GM19463 (cell line): ENCODE measurements around the gene HSPB9.

Experiments
- ATAC-seq: cut with Tn5 transposase; IDR thresholded peaks from one replicate; pipeline ENCODE4 v1.9.1; 2021; ENCODE audit warnings: mild to moderate bottlenecking, moderate library complexity; ENCODE audit not compliant: unreplicated experiment

Gene HSPB9

DNA sequence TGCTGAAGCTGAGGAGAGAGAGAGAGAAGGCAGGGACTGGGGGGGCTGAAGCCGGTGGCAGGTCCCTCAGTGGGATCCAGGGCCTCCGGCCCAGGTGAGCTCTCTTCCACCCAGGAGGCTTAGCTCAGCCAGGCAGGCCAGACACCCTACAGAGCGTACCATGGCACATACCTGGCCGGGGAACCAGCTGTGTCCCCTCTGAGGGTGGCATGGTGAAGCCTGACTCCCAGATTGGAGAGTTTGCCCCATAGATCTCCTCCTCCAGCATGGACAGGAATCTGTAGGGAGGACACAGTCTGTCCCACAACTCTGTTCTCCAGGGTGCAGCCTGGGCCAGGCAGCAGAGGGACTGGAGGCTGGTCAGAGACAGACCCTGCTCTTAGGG is 4.5 kb upstream of the HSPB9 start:
- ATAC-seq, result no peak

DNA sequence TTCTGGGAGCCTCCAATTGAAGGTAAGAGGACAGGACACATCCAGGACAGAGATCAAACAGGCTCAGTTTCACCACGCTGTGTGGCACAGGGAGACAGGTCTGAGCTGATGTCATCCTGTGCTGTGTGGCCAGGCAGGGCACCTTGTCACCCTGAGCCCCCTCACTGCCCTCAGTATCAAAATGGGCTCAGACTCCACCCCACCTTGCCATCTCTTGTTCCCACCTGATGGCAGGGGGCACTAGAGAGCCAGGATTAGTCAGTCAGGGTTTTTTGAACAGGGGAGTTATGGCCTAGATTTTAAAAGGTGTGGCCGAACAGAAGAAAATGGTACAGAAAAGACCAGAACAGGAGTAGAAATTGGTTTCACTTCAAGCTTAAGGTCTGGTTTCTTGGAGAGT is 4.1 kb upstream of the HSPB9 start:
- no peak for ATAC-seq

DNA sequence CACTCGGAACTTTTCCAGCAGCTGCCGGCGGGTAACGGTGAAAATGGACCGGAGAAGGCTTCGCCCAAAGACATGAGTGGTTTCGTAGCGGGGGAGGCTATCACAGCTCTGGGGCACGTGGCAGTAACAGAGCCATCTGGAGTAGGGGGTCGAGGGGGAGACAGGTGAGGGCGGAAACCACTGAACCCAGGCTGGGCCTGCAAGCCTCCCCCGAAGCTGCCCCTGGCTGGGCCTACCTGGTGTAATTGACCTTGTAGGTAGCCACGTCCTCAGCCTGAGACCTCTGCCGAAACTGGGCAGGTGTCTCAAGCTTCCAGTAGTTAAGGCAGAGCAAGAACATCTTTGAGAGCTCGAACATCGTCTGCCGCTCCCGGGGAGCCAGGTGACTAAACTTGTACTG is 3.3 kb upstream of the HSPB9 start:
- ATAC-seq, result no peak

DNA sequence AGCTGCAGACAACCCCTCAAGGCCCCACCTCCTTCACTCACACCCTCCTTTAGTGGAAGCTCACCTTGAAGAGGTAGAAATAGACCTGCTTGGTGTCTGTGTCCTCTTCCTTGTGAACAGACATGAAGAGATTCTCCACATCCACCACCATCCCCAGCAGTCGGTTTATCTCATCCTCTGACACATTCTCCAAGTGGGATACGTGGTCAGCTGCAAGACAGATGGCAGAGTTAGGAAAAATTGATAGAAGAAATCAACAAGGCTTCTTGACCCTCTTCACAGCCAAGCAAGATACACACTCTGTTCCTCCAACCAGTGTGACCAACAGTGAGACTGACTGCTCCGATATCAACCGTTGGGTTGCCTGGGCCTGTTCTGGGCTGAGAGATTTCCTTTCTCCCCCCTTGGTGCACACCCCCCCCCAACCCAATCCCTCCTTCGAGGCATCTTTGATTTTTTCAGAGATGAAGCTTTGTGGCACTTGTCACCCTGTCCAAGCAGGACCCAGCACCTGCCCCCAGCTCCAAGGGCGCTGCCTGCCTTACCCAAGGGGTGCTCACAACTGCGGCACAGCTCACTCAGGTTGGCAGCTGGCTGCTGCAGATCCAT is 2.3 kb upstream of the HSPB9 start:
- no peak for ATAC-seq

DNA sequence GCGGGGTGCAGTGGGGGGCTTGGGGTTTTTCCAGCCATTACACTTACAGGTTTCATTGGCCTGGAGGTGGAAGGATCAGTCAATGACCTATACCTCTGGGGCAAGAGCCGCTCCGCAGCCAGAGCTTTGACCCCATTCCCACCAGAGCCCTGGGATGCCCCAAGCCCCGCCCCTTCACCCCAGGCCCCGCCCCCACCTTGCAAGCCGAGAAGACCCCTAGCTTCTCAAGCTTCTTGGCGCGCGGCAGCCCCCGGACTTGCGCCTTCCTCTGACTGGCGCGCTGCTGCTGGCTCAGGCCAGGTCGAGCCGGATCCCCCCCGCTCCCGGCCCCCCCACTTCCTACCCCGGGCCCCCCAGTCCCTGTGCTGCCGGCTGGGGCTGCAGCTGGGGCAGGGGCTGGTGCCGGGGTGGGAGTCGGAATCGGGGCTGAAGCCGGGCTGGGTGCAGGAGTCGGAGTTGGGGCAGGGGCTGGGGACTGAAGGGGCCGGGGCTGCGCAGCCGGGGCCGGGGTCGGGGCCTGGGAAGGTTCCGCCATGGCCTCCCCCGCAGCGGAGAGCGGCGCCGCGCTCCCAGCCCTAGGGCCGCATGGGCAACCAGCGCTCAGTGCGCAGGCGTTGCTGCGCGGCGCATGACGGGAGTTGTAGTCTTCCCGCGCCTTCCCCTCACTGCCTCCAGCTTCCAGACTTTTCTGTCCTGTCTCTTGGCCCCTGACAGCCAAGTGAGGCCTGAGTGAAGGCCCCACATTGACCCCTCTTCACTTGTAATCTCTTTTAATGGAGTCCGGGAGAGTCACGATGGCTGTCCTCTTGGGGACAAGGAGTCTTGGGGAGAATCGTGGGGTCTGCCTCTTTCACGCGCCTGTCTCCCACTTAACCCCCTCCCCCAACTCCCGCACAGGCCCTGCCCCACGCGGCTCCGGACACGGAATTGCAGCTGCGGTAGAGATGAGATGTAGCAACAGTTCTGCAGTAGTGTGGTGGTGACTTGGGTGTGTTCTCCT is 1.5 kb upstream of the HSPB9 start, which contains the start of gene KAT2A:
Gene KAT2A, minus strand, starts transcription at position 598 of the 1,000 bp plus-strand sequence. Its CDS starts 63 bp downstream, at position 535.
- peak; percentile 84 for ATAC-seq

DNA sequence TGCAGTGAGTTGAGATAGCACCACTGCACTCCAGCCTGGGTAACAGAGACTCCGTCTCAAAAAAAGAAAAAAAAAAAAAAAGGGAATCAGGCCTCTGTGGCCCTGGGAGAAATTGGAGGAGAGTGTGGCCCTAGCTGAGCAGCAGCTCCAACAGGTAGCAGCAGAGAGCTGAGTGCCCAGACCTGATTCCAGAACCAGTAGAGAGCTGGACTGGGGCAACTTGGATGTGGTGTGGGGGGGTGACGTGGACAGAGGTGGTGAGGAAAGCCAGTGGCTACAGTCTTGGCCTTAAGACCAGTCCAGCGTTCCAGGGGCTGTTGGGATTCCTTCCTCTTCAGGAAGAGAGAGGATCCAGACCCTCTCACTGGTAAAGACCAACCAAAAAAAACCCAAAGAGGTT is 1.7 kb downstream of the HSPB9 start:
- ATAC-seq, result no peak

DNA sequence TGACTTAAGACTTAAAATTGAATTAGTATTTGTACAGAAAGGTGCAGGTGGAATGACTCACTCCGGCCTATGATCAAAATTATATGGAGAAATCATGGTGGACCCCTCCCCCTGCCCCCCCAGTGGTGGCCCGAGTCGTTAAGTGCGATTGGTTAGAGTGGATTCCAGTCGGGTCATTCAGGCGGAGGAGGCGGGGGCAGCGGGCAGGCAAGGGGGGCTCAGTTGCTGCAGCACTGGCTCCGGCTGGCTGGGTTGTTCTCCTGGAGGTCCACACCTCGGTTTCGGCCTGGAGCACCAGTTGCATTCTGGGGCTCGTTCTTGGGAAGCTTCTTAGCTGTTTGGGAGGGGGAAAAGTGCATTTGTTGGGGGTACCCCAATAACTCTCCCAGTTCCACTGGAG is 3.0 kb downstream of the HSPB9 start:
- no peak for ATAC-seq

DNA sequence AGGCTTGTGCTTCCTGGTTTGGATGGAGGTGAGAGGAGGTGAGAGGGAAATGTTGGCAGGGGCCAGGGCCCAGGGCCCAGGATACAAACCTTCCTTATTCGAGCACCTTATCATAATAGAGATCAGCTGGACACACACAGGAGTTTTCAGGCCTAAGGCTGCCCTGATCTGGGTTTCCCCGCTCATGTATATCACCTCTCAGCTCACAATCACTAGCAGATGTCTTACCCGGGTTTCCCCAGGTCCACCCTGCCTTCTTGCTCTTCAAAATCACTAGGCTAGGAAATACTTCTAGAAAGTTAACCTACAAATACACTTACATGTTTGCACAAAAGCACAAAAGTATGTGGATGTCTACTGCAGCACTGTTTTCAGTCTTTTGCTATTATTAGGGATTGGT is 4.2 kb downstream of the HSPB9 start:
- ATAC-seq, result no peak

DNA sequence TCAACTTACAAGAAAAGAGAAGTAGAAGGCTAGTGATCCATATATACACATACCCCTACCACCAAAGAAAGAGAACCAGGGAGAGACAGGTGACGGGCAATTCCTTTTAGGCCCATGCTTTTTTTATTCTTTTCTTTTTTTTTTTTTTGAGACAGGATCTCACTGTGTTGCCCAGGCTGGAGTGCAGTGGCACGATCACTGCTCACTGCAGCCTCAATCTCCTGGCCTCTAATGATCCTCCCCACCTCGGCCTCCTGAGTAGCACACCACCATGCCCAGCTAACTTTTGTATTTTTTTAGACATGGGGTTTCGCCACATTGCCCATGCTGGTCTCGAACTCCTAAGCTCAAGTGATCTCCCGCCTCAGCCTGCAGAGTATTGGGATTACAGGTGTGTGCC is 4.8 kb downstream of the HSPB9 start:
- ATAC-seq, result no peak

DNA sequence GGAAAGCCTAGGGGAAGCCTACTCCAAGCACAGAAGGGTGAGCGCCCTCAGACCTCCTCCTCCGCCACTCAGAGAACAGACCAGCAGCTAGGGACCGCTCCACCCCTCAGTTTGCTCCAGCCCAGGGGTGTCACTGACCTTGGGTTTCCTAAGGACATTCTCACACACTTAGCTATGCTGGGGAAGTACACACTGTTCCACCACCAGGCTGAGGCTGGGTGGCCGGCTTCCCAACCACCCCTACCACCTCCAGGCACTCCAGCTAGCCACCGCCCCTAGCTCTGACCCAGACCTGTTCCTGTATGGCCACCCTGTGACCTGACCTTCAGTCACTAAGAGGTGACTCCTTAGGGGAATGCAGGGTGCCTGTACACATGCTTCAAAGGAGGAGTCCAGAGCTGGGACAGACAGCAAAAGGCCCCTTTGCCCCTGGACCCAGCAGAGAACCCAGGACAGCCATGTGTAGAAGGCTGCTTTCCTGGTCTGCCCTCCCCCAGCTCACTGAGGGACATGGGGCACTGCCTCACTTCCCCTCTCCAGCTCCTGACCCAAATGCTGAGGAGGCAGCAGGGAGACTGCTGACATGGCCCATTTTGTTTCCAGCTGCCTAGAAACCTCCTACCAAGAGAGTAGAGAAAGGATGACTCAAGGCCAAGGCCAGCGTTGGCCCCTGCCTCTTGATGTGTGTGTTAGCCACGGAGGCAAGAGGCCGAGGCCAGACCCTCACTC is 6.7 kb downstream of the HSPB9 start:
- no peak for ATAC-seq

DNA sequence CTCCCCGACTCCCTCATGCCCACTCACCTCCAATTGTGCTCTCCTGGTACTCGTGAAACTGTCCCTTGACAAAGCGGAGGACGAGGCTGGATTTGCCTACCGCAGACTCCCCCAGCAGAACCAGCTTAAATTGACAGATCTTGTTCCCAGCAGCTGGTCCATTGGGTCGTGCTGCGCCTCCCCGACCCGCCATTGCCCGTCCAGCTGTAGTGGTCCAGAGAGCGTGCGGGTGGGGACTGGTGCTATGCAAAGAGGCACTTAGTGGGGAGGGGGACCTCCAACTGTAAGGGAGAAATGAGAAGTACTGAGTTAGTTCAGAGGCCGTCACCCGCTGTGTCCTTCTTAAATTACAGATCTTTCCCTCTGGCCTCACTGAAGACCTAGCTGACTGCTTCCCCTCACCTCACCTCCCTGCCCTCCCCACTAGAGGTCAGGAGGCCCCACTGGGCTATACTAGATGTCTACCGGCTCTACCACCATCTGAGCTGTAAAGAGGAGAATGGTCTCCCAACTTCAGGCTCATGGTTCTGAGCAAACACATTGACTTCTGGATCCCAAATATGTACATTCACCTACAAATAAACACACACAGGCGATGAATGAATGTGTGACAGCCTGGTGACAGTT is 7.8 kb downstream of the HSPB9 start:
- ATAC-seq, result no peak

DNA sequence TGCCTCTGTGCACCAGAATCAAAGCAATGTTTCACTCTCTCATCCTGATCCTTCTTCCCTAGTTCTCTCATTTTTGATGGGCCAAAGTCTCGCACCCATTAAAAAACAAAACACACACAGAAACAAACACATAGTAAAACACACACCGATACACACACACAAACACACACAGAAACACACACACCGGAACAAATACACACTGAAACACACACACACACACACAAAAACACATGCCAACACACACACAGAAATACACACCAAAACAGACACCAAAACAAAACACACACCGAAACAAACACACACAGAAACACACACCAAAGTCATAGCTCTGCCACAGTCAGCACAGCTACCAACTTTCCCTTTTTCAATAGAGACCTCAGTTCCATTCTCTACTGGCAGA is 8.6 kb downstream of the HSPB9 start:
- no peak for ATAC-seq

DNA sequence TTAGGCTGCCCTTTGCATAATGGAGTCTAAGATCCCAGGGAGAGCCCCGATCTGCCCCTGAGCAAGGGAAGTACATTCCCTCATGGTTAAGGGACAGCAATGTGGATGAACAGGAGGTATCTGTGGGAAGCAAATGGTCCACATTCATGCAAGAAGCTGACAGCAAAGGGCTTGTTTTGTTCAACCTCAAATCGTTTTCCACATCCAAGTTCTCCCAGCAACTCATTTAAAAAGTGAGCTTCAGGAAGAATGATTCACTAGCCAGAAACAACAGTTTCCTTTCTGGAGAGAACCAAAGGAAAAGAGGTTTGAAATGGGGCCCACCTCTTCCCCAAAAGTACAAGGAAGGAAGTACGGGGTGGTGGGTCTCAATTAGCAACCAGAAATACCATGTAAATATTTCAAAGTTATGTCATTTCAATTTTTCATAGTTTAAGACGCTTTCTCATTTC is 9.4 kb downstream of the HSPB9 start:
- ATAC-seq, result no peak

DNA sequence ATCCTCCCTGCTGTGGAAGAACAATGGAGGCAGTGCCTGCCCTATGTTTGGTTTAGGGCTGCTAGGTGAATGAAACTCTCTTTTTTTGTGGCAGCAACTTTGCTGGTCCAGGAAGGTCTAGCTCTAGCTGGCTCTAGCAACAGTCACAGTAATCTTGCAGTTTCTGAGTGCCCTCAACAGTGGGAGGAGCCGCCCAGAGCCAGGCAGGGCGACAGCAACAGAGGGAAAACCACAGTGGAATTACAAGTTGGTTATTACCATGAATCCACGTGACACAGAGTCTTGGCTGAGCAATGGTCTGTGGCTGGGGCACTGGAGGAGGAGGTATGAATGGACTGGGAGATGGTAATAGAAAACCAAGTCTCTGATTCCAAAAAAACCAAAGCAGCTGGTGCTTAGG is 10.3 kb downstream of the HSPB9 start:
- peak; percentile 29 for ATAC-seq

DNA sequence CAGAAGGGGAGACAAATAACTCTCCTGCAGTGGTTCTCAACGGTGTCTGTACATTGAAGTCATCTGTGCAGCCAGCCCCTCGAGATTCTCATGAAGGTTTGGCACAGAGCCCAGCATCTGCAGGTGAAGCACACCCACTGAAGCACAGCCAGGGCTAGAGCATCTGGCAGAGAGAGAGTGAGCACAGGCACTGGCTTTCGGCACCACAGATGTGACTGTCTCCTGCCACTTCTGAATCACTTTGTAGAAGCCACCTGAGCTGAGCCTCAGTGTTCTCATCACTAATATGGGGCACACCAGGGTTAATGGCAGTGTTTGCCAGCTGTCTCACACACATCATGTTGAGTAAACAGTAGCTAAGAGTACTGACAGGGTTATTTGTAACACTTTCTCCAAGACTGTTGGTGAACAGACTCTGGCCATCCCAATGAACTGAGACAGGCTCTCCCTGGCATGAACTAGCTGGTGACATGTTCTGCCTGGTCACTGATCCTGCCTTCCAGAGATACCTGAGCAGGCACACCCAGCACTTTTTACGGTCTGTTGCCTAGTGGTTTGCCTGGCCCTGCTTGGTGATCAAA is 10.9 kb downstream of the HSPB9 start:
- peak; percentile 76 for ATAC-seq

DNA sequence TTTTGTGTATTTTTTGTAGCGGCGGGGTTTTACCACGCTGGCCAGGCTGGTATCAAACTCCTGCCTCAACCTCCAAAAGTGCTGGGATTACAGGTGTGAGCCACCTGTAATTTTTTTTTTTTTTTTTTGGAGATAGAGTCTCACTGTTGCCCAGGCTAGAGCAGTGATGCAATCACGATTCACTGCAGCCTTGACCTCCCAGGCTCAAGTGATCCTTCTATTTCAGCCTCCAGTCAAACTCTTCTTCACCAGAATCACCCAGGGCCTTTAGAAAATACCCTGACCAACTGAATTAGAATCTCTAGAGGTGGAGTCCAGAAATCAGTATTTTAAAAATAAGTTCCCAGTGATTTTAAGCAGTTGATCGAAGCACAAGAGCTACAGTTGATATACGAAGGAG is 12.5 kb downstream of the HSPB9 start:
- ATAC-seq, result no peak

DNA sequence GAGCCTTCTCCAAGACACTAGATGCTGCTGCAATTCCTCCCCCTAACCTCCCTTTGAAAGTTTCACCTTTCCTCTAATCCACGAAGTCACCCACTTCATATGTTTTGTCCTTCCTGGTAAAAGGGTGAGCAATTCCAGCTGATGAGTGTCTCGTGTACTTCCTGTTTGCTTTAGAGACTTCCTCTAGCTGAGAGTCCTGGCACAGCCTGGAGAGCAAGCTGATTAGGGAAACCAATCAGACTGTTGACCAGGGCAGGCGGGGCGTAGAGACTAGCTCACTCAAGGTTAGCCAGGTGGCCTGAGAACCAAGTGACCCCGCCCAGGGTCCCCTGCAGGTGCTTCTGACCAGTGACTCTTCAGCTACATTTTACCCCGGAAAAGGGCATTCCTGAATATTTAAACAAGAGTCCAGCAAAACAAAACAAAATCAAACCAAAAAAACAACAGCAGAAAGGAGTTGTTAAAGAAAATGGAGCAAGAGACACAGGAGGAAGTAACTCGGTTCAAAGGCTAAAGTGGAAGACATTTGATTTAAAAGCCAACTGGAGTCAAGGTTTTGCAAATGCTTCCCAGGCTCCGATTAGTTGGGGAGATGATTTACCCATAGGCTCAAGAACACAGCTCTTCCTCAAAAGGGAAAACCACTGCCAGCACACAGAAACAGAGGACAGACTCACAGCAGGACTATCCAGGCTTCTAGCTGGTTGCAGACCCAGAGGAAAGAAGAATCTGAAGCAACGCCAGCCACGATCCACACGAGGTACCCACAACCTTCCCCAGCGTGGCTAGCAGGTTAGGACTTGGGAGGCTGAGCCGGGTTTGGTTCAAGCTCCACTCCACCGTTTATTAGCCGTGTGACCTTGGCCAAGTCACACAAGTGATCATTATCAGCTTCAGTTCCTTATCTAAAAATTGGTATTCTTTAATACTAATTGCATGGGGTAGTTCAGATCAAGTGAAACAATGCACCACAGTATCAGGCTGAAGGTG is 13.4 kb downstream of the HSPB9 start:
- ATAC-seq, result no peak

DNA sequence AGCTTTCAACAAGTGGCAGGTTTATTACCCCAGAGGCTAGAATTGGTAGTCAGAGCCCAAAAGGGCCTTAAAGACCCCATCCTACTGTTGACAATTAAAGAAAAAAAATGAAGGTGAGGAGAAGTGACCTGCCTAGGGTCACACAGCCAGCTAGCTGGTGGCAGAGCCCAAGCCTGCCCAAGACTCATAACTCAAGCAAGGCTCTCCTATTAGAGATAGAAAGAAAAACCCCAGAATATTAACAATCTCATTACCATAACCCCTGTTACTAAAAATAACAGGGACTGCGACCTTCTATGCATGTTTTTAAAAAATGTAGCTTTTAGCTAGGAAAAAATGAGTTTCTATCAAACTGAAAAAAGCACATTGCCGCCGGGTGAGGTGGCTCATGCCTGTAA is 14.0 kb downstream of the HSPB9 start:
- ATAC-seq, result no peak

DNA sequence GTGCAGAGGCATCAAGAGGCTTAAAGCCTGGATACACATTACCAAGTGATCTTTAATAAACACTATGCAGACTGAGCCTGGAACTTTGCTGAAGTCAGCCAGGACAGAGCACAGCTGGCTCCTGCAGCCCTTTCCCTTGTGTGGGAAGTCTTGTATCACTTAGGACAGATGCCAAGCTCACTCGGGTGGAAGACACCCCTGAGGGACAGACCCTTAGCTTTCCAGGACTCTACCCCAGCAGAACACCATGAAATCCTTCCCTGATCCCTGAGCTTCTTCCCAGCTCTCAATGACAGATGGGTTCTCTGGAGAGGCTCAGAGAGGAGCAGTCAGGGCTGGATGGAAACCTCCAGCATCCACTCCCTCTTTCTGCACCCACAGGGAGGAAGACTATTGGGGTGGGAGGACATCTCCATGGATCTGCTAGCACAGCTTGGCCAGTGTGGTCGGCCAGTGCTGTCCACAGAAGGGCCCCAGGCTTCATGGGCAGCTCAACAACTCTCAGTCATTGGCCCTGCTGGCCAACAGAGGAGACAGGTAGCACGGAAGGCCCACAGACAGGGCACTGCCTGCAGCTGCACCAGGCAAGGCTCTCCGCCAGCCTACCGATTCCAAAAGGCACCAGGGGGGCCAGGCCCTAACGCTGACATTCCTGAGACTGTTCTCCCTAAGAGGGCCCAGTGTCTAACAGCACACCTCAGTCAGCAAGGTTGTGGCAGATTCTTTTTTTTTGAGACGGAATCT is 16.3 kb downstream of the HSPB9 start:
- ATAC-seq, result no peak
